NOMO-1 (cell line): ENCODE data around the gene GULP1.

ENCODE experiments used
- DNase-seq, 2 experiments: peaks; one replicate each; lab custom pipeline; 2025; ENCODE audit not compliant: unreplicated experiment in 2 of 2; lab: John Stamatoyannopoulos, UW

Gene GULP1

DNA sequence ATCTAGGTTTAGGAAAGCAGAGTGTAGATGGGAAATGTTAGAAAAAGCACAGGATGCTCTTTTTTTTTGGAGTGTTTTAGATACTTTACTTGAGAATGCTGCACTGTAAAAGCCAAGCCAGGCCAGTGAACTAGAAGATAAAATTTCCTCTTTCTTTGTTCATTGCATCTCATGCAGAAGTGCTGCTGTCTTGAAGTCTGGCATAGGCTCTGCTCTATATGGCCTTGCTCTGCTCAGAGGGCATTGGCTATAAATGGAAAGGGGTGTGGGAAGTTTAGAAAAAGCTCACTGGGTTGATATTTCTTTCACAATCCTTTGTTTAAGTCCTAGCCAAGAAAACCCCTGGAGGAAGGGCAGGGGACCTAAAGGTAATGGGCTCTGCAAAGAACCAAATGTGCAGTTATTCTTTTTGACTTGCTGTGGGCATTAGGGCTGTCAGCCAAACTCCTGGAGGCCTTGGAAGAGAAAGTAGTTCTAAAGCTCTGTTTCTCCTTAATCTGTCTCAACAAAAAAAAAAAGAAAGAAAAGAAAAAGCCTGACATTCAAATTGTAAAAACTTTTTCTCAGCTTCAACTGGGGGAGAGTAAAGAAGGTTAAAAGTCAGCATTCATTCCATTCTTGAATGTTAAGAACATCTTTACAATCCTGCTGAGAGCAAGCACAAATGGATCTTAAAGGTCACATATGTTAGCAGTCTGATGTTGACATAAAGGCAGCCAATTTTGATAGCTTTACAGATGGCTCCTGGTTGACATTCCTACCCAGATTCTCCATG is 338.3 kb downstream of the GULP1 start:
- DNase-seq, result no peak

DNA sequence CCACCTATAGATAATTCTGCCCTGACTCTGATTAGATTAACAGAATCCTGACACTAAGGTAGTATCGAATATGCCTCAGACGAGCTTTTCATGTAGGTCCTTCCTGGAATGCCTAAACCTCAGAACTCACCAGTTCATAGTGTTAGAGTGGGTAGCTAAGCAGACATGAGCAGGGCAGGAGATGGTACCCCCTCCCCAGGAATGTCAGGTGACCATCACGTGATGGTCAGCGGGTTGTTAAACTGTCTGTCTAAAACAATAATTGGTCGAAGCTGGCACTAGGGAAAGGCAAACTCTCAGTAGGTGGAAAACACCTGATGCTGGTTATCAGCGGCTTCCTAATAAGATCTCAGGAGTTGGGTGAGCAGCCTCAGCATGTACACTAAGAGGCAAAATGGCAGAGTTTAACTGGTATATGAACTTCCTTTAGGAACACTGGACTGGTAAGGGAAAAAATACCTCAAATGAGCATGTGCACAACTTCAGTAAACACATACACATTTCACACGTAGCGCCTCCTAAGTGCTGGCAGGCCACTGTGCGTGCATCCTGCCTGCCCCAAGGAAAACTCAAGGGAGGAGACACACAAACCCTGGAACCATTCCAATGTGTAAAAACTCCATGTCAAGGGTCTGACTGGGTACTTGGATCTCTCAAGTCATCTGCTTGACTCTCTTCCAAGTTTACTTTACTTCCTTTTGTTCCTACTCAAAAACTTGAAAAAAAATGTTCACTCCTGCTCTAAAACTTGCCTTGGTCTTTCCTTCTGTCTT is 339.5 kb downstream of the GULP1 start:
- no peak for DNase-seq

DNA sequence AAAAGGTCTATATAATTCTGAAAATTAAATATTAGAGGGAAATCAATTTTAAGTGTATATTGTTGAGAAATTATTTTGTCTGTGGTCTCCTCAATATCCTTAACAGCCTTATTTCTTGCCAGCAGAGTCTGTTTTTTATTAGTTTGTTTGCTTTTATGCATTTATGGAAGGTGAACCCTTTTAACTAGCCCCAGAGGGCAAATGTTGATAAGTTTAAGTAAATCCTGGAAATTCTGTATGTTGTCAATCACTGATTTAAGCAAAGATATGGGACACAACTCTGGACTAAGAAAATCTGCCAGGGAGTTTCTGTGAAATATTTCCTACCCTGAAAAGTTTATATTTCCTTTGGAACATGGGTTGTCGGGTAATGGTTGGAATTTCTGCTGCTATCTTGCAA is 343.0 kb downstream of the GULP1 start:
- no peak for DNase-seq
